Measurements from ENCODE around the gene ZSWIM2.
"Not testable (repeated sequence)": the region's sequence is repeated elsewhere in the genome, so short reads cannot be mapped to it uniquely, and the experiment has no call there.

Gene ZSWIM2, protein sequence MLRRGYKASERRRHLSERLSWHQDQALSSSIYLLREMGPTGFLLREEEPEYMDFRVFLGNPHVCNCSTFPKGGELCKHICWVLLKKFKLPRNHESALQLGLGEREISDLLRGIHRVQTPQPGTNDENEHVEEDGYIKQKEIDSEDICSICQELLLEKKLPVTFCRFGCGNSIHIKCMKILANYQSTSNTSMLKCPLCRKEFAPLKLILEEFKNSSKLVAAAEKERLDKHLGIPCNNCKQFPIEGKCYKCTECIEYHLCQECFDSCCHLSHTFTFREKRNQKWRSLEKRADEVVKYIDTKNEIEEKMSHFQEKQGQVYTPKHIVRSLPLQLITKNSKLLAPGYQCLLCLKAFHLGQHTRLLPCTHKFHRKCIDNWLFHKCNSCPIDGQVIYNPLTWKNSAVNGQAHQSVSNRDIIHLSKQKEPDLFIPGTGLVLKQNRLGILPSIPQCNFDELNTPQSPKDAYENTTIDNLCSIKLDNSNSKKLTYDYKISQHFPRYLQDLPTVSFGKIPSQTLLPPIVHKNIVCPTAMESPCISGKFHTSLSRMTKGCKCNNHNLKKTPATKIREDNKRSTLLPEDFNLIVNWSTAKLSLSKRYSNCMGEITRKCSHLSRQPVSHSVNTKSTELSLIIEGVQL

DNA sequence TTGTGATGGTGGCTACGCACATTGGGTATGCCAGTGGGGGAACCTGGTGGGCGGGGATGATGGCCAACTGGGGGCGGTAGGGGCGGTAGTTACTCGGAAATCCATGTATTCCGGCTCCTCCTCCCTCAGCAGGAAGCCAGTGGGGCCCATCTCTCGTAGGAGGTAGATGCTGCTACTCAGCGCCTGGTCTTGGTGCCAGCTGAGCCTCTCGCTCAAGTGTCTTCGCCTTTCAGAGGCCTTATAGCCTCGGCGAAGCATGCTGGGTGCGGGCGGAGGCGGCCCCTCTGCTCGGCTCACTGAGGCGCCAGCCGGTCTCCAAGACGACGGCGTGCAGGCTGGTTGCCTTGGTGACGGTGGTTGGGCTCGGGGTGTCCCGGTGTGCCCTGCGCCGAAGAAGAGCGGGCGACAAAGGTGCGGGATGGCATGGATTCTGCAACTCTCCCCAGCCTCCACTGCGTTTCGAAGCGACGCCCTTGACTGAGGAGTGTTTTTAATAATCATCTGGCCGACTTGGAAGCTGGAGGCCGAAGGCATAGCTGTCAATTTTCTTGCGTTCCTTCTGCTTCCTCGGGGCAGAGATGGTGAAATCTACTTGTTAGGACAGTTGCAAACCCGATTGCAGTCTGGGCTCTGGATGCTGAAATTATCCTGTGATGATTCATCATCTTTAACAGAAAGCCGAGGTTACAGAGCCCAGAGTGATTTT, at the start of gene ZSWIM2:
TSS of gene ZSWIM2 (minus strand) at position 298 of the 706 bp plus-strand sequence. CDS start at position 258, 40 bp downstream.
- peak; percentile 2 for DNase-seq

DNA sequence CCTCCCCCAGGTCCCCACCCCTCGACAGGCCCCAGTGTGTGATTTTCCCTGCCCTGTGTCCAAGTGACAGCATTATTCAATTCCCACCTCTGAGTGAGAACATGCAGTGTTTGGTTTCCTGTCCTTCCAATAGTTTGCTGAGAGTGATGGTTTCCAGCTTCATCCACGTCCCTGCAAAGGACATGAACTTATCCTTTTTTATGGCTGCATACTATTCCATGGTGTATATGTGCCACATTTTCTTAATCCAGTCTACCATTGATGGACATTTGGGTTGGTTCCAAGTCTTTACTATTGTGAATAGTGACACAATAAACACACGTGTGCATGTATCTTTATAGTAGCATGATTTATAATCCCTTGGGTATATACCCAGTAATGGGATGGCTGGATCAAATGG, 47.2 kb upstream of the ZSWIM2 start:
- DNase-seq = not testable (repeated sequence)

DNA sequence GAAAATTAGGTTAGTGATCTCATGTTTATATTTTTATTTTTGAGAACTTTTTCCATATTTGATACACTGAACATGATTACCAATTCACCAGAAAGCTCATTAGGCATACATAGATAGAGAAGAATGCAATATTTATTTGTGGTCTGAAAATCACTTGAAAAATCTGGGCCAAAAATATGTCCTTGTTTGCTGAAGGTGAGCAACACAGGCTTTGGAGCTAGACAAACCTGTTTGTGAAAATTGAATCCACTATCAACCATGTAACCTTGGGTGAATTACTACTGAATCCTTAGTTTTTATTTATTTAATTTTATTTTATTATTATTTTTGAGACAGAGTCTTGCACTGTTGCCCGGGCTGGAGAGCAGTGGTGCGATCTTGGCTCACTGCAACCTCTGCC, 46.5 kb upstream of the ZSWIM2 start:
- no peak for DNase-seq

DNA sequence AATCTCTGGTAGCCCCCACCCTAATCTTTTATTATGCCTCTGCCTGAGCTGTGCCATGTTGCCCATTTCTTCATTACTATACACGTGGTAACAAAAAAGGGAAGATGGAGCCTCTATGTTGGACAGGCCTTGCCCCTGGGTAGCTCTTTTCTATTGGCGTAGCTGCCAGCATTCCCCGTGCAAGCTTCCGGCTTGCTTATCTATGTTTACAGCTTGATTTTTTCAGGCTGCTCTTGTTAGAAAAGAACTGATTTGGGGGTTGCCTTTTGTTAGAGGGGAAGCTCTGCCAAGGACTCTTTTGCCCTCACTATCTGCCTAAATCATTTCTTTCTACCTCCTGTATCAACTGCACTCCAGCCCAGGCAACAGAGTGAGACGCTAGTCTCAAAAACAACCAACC, 45.5 kb upstream of the ZSWIM2 start:
- DNase-seq = no peak

DNA sequence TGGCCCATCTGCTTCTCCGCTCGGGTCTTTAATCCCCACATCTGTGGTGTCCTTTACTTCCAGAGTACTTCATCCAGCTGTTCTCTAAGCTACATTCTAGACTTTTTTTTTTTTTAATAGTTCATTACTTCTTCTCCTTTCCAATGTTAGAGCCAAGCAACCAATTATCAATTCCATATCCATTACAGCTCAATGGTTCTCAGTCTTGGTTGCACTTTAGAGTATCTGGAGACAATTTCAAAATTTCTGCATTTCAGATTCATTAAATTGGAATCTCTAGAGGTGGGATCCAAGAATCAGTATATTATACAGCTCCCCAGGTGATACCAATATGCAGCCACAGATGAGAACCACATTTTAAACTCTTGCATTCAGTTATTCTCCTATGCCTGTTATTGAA, 43.9 kb upstream of the ZSWIM2 start:
- DNase-seq = no peak

DNA sequence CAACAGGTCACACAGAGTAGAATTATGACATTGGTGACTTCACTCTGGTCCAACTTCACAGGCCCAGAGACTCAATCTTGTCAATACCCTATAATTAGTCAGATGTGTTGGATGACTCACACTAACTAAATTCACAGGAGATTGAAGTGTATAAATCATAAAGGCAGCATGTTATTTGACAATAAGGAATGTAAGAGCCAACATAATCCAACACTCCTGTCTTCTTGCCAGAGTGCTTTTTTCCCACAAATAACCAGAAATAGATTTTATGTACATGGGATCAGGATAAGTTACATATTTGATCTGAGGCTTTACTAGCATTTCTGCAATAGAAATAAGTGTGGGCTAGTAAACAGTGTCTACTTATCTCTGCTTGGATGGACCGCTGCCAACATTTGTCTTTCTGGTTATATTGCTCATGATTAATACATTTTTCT, 42.2 kb upstream of the ZSWIM2 start:
- DNase-seq = no peak

DNA sequence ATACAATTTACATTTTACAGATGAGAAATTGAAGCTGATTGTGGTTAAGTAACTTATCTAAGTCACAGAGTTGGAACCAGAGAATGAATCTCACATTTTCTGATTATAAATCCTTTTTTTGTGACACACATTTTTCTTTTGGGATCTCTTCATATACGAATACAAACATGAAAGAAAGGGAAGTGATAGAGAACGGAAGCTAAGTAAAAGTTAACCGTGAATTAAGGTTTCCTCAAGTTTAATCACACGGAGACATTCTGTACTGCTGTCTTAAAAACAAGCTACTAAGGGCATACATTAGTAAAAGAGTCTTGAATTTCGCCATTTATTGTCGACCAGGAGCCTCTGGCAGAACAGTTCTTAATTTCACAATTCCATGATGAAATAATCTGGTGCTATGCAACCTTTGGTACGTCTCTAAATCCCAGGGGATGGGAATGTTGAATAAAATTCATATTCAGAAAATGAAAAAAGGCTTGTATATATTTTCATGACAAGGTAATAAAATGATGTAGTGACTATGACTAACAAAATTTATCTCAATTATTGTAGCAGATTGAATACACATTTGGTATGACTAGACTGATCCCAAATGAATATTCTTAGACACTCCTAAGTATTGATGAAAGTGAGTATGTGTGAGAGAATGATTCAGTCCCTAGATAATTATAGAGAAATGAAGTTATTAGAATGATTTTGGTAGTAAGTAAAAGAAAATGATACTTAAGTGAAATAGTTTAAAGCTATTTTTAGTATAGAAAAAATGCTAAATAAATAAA, 40.3 kb upstream of the ZSWIM2 start:
- no peak for DNase-seq

DNA sequence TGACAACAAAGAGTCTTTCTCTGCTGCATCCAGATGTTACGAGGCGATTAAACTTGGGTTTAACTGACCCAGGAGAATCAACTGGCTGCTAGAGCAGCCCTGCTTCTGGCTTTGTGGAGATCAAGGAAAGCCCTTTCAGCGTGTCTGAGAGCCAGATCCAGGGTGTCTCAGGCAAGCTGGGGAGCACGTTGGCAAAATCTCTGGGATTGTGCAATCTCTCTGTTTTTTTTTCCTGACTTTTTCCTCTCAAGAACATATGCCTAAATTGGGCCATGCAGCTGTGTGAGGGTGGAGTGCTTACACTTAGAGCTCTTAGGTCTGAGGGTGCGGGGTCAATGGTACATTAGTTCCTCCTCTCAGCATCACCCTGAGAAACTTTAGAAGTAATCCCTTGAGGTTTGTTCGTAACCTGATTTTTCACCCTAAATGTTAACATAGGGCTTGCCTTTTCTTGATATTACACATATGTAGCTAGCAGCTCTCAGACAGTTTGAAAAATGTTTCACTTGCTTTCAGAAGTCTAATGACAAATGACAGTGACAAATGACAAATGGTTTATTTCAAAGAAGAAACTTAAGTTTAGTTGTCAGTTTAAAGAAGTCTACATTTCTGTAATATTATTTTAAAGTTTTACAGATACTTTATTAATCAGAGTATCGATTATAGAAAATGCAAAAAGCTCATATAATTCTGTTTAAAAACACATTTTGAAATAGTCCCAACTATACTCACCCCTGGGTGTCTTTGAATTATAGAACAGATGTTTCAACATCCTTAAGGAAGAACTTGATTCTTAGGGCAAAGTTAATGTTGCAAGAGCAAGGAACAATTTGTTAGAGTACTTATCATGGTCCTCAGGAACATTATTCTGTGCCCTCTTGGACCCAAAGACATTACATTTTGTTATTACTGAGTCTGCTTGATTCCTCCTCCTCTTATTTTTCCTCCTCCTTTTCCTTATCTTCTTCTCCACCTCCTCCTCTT, 38.4 kb upstream of the ZSWIM2 start:
- DNase-seq = no peak

DNA sequence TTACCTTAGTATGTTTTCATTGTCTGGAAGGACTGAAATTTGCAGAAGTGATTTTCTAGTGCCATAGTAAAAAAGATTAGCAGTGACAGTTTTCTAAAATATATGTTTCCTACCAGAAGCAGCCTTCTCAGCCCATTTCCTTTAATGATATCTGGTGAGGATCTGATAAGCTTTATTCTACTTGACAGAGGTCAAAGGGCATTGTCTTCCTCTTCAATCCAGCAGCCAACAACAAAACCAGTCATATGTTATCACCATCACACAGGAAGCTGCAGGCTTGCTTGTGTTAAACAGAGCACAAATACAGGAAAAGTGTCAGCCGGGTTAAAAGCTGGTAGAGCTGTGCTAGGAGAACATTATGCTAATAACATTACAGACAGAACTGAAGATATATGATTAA, 35.6 kb upstream of the ZSWIM2 start:
- DNase-seq = no peak

DNA sequence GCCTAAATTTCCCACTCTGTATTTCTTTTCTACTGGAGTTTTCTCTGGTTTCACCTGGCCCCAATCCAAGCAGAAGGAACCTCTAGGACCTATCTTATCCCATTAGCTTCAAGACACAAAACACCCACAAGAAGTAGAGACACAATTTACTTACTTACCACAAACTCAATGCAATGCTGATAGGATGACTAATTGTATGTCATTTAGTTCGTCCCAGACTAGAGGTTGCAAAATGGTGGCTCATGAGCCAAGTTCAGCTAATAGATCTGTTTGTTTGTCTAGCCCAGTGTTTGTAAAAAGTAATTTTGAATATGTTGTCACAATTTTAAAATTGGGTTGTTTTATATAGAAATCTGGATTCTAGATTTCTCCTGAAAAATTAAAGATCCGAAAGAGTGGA, 34.7 kb upstream of the ZSWIM2 start:
- DNase-seq = no peak

DNA sequence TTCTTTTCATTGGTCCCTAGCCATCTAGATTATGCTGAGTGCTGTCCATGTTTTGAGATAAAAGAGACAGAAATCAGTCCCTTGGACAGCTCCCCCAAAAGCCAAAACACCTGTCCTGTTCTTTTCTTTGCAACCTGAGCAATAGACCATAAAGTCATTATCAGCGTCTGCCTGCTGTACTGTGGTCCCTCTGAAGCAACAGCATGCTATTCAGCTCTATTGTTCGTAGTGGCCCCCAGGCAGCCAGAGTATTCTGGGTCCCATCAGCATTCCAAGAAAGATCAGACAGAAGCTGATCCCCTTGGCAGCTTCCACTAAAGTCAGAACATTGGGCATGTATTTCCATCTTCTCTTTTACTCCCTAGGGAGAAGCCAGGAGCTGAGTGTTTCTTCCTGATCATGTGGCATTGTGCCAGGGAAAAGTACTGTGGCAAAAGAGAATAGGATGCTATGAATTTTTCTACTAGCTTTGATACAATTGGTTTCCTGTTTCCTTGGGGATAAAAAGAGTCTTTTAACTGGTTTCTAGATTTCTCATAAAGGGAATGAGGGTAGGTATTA, 33.6 kb upstream of the ZSWIM2 start:
- DNase-seq = no peak

DNA sequence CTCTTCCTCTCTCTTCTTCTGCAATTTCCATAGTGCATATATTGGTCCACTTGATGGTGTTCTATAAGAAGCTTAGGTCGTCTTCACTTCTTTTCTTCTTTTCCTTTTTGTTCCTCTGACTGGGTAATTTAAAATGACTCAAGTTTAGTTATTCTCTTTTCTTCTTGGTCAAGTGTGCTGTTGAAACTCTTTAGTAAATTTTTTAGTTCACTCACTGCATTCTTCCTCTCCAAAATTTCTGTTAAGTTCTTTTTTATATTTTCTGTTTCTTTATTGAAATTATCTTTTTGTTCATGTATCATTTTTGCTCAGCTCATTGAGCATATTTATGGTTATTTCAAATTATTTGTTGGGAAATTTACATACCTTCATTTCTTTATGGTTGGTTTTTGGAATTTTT, 32.7 kb upstream of the ZSWIM2 start:
- no peak for DNase-seq

DNA sequence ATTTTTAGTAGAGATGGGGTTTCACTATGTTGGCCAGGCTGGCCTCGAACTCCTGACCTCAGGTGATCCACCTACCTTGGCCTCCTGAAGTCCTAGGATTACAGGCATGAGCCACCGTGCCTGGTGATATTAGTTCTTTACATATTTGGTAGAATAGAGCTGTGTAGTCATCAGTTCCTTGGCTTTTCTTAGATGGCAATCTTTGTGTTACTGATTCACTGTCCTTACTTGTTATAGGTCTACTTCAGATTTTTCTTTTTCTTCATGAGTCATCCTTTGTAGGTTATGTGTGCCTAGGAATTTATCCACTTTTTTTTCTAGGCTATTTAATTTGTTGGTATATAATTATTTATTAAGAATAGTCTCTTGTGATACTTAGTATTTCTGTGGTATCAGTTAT, 30.3 kb upstream of the ZSWIM2 start:
- no peak for DNase-seq

DNA sequence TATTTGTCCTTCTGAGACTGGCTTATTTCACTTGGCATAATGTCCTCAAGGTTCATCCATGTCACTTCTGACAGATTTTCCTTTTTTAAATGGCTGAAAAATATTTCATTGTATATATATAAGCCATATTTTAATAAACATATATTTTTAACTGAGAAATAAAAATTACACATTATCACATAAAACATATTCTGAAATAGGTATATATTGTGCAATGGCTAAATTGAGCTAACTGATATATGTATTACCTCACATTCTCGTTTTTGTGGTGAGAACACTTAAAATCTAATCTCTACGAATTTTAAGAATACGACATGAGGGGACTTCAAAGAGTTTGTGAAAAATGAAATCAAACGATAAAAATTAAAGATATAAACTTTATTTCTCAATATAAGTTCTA, 25.7 kb upstream of the ZSWIM2 start:
- DNase-seq = no peak

DNA sequence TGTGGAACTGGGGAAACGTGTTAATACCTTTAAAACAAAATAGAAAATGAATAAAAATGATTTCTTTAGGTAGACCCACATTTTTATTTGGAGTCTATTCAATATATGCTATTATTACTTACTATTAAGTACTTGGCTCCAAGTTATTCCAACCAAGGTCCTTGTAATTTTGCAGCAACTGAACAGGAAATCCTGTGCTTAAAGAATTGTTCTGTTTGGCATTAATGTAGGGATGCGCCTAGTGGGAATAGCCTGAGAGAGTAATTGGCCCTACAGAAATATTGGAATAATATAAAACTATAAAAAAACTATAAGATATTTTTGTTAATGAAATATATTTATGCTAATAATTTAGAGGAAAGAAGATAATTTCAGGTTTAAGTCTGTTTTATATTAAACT, 22.9 kb upstream of the ZSWIM2 start:
- no peak for DNase-seq

DNA sequence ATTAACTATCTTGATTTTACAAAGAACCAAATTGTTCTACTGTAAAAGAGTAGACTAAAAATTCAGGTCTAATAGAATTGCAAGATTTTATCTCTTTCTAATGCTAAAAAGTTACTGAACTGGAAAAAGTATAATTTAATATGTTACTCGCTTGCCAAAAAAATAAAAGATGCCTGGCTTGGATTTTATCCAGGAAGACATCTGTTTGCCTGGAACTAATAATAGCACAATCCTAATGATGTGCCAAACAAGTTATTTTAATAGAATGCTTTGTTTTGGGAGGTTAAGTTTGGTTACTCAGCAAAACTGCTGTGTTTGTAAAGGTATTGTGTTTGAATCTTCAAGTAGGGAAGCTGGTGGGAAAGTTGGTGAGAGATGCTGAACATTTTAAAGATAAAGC, 19.4 kb upstream of the ZSWIM2 start:
- DNase-seq = no peak

DNA sequence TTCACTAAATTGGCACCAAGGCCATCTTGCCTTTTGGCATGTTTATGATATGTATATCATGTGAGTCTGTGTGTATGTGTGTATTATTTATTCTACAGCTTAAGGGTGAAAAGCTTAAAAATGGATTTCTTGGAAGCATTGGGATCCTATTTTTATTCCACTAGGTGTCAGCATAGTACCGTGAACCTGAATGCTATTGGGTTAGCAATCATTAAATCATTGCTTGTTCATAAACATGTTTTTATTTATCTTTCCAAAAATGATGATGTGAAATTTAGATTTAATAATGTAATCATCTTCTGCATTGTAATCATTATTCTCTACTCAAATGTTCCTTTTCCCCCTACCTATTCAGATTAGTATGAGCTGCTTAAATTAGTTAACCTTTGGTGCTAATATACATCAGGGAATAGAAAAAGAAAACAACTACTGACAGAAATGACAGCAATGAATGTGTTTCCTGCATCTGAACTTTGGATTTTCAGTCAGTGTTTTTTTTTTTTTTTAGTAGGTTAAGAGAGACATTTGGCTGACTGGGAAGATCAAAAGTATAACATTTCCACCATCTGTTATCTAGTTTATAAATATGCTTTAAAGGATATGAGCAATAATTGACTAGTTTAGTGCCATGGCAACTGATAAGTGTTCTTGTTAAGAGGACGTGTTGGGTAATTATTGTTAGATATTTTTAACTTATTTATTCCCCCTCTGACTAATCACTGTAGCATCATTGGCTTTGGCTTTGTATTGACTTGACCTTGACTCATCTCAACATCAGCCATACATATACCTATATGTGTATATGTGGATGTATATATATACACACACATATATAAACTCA, 14.1 kb upstream of the ZSWIM2 start:
- no peak for DNase-seq

DNA sequence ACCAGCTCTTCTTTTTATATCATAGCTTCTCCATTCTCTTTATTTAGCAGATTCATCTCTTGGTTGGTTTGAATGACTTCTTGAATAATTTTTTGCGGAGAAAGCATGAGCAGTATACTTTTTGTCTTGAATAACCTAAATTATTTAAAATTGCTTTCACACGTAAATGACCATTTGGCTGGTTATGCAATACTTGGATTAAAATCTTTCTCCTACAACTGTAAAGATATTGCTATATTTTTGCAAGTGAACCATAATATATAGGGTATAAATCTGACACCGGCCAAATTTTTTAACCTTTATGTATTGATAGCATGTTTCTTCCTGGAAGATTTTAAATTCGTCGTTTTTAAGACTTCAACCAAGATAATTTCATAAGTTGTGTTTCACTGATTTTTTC, 6.2 kb upstream of the ZSWIM2 start:
- no peak for DNase-seq

DNA sequence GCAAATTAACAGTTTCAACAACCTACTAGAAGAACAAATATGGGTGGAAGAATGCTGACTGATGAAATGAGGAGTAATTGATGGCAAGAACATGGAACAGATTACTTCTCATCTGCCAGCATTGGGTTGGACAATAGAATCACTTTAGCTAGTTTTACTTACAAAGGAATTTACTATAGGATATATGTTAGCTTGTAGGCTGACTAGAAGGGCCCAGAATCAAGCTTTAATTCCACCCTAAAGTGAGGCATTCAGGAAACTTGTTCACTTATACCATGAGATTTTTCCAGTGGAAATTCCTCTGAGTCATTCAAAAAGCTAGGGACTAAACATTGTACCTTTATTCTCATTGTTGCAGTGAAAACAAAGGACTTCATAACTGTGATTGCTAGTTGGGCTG, 5.0 kb upstream of the ZSWIM2 start:
- DNase-seq = no peak

DNA sequence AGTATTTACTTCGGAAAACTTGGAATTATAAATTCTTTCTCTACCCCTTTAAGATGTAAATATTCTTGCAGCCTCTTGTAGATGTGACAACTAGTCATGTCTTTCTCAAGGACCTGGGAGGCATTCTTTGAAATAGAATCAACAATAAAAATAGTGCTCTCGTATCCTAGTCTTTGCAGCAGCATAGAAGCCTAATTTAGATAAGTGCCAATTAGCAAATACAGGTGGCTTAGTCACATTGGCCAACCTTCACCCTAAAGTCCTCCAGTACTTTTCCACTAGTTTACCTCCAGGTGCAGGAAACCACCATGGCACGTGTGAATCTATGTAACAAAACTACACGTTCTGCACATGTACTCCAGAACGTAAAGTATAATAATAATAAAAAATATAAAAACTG, 3.5 kb upstream of the ZSWIM2 start:
- DNase-seq = no peak

DNA sequence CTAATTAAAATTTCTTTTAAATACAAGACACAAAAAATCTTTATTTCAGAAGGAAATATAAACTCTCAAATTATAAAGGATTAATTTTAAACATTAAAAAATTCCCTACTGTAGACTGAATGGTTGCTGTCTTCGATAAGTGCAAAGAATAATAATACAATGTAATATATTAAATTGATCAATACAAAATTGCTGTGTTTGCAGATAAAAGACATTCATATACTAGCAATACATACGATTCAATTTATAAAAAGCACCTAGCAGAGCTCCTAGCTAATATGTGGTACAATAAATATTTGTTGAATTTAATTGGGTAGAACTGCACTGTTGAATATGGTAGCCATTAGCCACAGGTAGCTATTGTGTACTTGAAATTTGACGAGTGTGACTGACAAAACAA, 6.6 kb downstream of the ZSWIM2 start:
- DNase-seq = no peak

Measured in CD4-positive, alpha-beta T cell treated with Interleukin-6 for 4 hours (primary cell).